Stimulated activated CD4-positive, alpha-beta T cell treated with anti-CD3 and anti-CD28 coated beads, Interleukin-15, amount 100 ng/mL, for 1 hour (primary cell): Measurements from ENCODE around the gene PPIA.
"Not testable (repeated sequence)": the region's sequence is repeated elsewhere in the genome, so short reads cannot be mapped to it uniquely, and the experiment has no call there.

ENCODE experiments used
- DNase-seq, 2 donors: peaks; one replicate each; pipeline ENCODE4 v3.0.0-alpha.2; 2020; ENCODE audit warnings: low read depth in 1 of 2, low spot score in 1 of 2

The PPIA gene

GRCh38 chr7:44784364-44784763 lies 12.1 kb upstream of the PPIA start:
- DNase-seq: no peak

- DNase-seq: not testable (repeated sequence)
Measured at GRCh38 chr7:44785218-44785617, 11.3 kb upstream of the PPIA start.

- no peak for DNase-seq
Measured at GRCh38 chr7:44787041-44787440, 9.4 kb upstream of the PPIA start.

GRCh38 chr7:44787762-44788161 lies 8.7 kb upstream of the PPIA start:
- DNase-seq: no peak

- no peak for DNase-seq
Measured at GRCh38 chr7:44789990-44790389, 6.5 kb upstream of the PPIA start.

GRCh38 chr7:44791278-44792219 lies 4.9 kb upstream of the PPIA start:
- no peak for DNase-seq

GRCh38 chr7:44793919-44794318 lies 2.6 kb upstream of the PPIA start:
- no peak for DNase-seq

GRCh38 chr7:44794331-44794730 lies 2.1 kb upstream of the PPIA start:
- DNase-seq: no peak

GRCh38 chr7:44796034-44796503 lies 412 bp upstream of the PPIA start:
- DNase-seq: no peak

- peak; percentile 65 to 70 for DNase-seq
Measured at GRCh38 chr7:44797329-44798258, 1.1 kb downstream of the PPIA start.

- no peak for DNase-seq
Measured at GRCh38 chr7:44798649-44799305, 2.3 kb downstream of the PPIA start.

GRCh38 chr7:44799939-44800338 lies 3.5 kb downstream of the PPIA start:
- DNase-seq: no peak

- no peak for DNase-seq
Measured at GRCh38 chr7:44801890-44802289, 5.4 kb downstream of the PPIA start.

- no peak for DNase-seq
Measured at GRCh38 chr7:44802418-44803025, 6.0 kb downstream of the PPIA start.

- not testable (repeated sequence) for DNase-seq
Measured at GRCh38 chr7:44803828-44804519, 7.5 kb downstream of the PPIA start.

- DNase-seq: no peak
Measured at GRCh38 chr7:44805950-44806349, 9.5 kb downstream of the PPIA start.

- no peak for DNase-seq
Measured at GRCh38 chr7:44808914-44809393, 12.5 kb downstream of the PPIA start.

- no peak for DNase-seq
Measured at GRCh38 chr7:44811093-44811492, 14.6 kb downstream of the PPIA start.

- no peak for DNase-seq
Measured at GRCh38 chr7:44811571-44811970, 15.1 kb downstream of the PPIA start.

GRCh38 chr7:44814919-44815318 lies 18.4 kb downstream of the PPIA start:
- no peak for DNase-seq
